Right lobe of liver (tissue), 4 donors: ENCODE measurements around the gene PSD.

ENCODE experiments used
- POLR2A ChIP-seq: fragments of 450-650 bp; IDR thresholded peaks from one replicate; pipeline ENCODE4 v1.6.1; 2017; ENCODE audit warnings: antibody characterized with exemption, mild to moderate bottlenecking
- TF ChIP-seq, protein P1 (sequence below), 4 donors: fragments of 200-600 bp in 3 of 4; fragments of 450-650 bp in 1 of 4; IDR thresholded peaks; one replicate each; pipeline versions ENCODE4 v1.5.1 to v1.8.0; 2016 to 2022; ENCODE audit warnings: antibody characterized with exemption in 4 of 4, mild to moderate bottlenecking in 2 of 4
- donor health status: DM: no; HTN: no; CAD: no.
- donor health status: DM: no; HTN: no; CAD: no.
- donor health status: DM: no; HTN: yes; CAD: no.

DNA sequence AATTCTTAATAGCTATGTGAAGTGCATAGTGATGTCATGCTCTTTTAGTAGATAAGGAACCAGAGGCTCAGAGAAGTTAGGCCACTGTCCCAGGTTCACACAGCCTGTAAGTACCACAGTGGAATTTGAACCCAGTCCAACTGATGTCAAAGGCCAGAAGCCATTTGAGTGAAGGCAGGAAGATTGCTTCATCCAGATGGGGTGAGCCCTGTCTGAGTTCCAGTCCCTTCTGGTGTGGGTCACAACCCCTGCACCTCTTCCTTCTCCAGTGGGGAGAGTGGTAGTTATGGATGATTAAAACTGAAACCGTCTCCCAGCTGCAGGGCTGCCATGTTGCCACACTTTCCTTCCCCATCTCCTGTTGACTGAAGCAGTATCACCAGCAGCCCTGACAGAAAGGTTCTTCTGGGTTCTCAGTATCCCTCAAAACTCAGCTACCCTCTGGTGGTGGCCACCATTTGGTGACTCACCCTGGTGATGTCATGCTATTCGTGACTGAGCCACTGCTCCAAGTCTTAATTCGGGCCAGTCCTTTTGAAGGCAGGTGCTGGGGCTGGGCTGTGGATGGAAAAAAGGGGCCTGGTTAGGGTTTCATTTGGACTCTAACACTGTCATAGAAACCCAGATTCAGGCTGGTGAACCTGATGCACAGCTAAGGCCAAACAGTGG is 34.2 kb upstream of the PSD start:
- TF ChIP-seq, protein P1, sequence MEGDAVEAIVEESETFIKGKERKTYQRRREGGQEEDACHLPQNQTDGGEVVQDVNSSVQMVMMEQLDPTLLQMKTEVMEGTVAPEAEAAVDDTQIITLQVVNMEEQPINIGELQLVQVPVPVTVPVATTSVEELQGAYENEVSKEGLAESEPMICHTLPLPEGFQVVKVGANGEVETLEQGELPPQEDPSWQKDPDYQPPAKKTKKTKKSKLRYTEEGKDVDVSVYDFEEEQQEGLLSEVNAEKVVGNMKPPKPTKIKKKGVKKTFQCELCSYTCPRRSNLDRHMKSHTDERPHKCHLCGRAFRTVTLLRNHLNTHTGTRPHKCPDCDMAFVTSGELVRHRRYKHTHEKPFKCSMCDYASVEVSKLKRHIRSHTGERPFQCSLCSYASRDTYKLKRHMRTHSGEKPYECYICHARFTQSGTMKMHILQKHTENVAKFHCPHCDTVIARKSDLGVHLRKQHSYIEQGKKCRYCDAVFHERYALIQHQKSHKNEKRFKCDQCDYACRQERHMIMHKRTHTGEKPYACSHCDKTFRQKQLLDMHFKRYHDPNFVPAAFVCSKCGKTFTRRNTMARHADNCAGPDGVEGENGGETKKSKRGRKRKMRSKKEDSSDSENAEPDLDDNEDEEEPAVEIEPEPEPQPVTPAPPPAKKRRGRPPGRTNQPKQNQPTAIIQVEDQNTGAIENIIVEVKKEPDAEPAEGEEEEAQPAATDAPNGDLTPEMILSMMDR (IDR thresholded peaks at IDR 0.05), result no peak
- TF ChIP-seq POLR2A, result no peak
